Nephron (organoid): ENCODE results near the gene JMJD4.

Experiments
- H3K27ac Mint-ChIP-seq, 3 experiments: 2 replicates each; pipeline ENCODE4 v1.8.0; 2020; ENCODE audit warnings: mixed read lengths in 3 of 3, mild to moderate bottlenecking in 2 of 3, moderate library complexity in 1 of 3
- H3K27me3 Mint-ChIP-seq: 2 replicates; pipeline ENCODE4 v1.8.0; 2021; ENCODE audit warnings: low read depth, mild to moderate bottlenecking, moderate library complexity, mixed read lengths
- H3K36me3 Mint-ChIP-seq: 2 replicates; pipeline ENCODE4 v1.8.0; 2020; ENCODE audit warnings: low read depth, mixed read lengths
- H3K4me1 Mint-ChIP-seq: 2 replicates; pipeline ENCODE4 v1.8.0; 2020; ENCODE audit warnings: mixed read lengths
- H3K4me3 Mint-ChIP-seq, 3 experiments: 2 replicates each; pipeline ENCODE4 v1.8.0; 2020; ENCODE audit warnings: mild to moderate bottlenecking in 3 of 3, mixed read lengths in 3 of 3, moderate library complexity in 2 of 3
- H3K9me3 Mint-ChIP-seq: 2 replicates; pipeline ENCODE4 v1.8.0; 2020; ENCODE audit warnings: mixed read lengths
- CTCF ChIP-seq, 3 experiments: fragments of 200-600 bp; sonication (generic); IDR thresholded peaks; one replicate each; pipeline ENCODE4 v1.5.0; 2021; ENCODE audit warnings: antibody characterized with exemption in 3 of 3; ENCODE audit not compliant: unreplicated experiment in 3 of 3

Gene JMJD4

GRCh38 chr1:227749916-227750710, 15.0 kb upstream of the JMJD4 start:
- TF ChIP-seq CTCF (IDR thresholded peaks at IDR 0.05; ENCODE audit: unreplicated experiment in 3 of 3), result no peak
- H3K27me3 Mint-ChIP-seq, result no peaks in the 10 kb centered on the region
- H3K4me3 Mint-ChIP-seq, result no peak overlapping the region
- no peaks in the 10 kb centered on the region for H3K9me3 Mint-ChIP-seq
- H3K4me1 Mint-ChIP-seq, result peaks cover 10% of the 10 kb centered on the region
- no peak overlapping the region for H3K27ac Mint-ChIP-seq
- H3K36me3 Mint-ChIP-seq, result peaks cover 12% of the 10 kb centered on the region

GRCh38 chr1:227749225-227749624, 14.1 kb upstream of the JMJD4 start:
- H3K36me3 Mint-ChIP-seq, result peaks cover 4% of the 10 kb centered on the region
- no peaks in the 10 kb centered on the region for H3K27me3 Mint-ChIP-seq
- H3K4me1 Mint-ChIP-seq, result peaks cover 5% of the 10 kb centered on the region
- no peaks in the 10 kb centered on the region for H3K9me3 Mint-ChIP-seq
- H3K27ac Mint-ChIP-seq, result no peak overlapping the region
- no peak overlapping the region for H3K4me3 Mint-ChIP-seq
- no peak for TF ChIP-seq CTCF (IDR thresholded peaks at IDR 0.05; ENCODE audit: unreplicated experiment in 3 of 3)

GRCh38 chr1:227748496-227749182, 13.5 kb upstream of the JMJD4 start:
- Mint-ChIP-seq H3K9me3 (no peaks in the 10 kb centered on the region), H3K4me3 (no peak overlapping the region), H3K4me1 (no peaks in the 10 kb centered on the region), H3K36me3 (peaks cover 4% of the 10 kb centered on the region), H3K27ac (no peak overlapping the region), H3K27me3 (no peaks in the 10 kb centered on the region)
- TF ChIP-seq CTCF (IDR thresholded peaks at IDR 0.05; ENCODE audit: unreplicated experiment in 3 of 3), result no peak

- H3K4me1 Mint-ChIP-seq, result no peaks in the 10 kb centered on the region
- H3K27ac Mint-ChIP-seq, result no peak overlapping the region
- no peaks in the 10 kb centered on the region for H3K9me3 Mint-ChIP-seq
- no peaks in the 10 kb centered on the region for H3K27me3 Mint-ChIP-seq
- H3K36me3 Mint-ChIP-seq, result peaks cover 4% of the 10 kb centered on the region
- H3K4me3 Mint-ChIP-seq, result no peak overlapping the region
- no peak for TF ChIP-seq CTCF (IDR thresholded peaks at IDR 0.05; ENCODE audit: unreplicated experiment in 3 of 3)
Measured at GRCh38 chr1:227747948-227748495, 12.9 kb upstream of the JMJD4 start.

GRCh38 chr1:227747382-227747781, 12.3 kb upstream of the JMJD4 start:
- Mint-ChIP-seq H3K4me3 (no peak overlapping the region), H3K27ac (no peak overlapping the region), H3K4me1 (no peaks in the 10 kb centered on the region), H3K36me3 (peaks cover 4% of the 10 kb centered on the region), H3K27me3 (no peaks in the 10 kb centered on the region), H3K9me3 (no peaks in the 10 kb centered on the region)
- no peak for TF ChIP-seq CTCF (IDR thresholded peaks at IDR 0.05; ENCODE audit: unreplicated experiment in 3 of 3)
